Neural cell (in vitro differentiated cells): Measurements from ENCODE around the gene PLAC9. TPM values are rescaled to one million over a fixed set of nuclear protein-coding genes. Genes with fewer than 3 reads are reported as not detected.

Source experiments
- H2AFZ ChIP-seq: fragments of 200-600, 300-800 bp; sonication (generic), shearing (Covaris generic); 2 replicates; pipeline ENCODE4 v1.6.0; 2014; ENCODE audit warnings: low read depth, mild to moderate bottlenecking, antibody characterized with exemption, low read length, moderate library complexity
- H3F3A ChIP-seq: fragments of 200-600 bp; shearing (Covaris generic); 2 replicates; pipeline ENCODE4 v1.6.1; 2016; ENCODE audit warnings: mild to moderate bottlenecking, moderate library complexity, mixed read lengths, antibody characterized with exemption, low read length; ENCODE audit not compliant: insufficient read depth, poor library complexity, severe bottlenecking
- H3K27ac ChIP-seq: fragments of 200-600, 300-800 bp; sonication (generic), shearing (Covaris generic); 2 replicates; pipeline ENCODE4 v1.5.1; 2014; ENCODE audit warnings: mild to moderate bottlenecking, low read length, moderate library complexity
- H3K27me3 ChIP-seq: fragments of 300-800, 200-600 bp; sonication (generic), shearing (Covaris generic); 2 replicates; pipeline ENCODE4 v1.6.0; 2014; ENCODE audit warnings: mild to moderate bottlenecking, low read depth, low read length, moderate library complexity; ENCODE audit not compliant: insufficient read depth
- H3K36me3 ChIP-seq: fragments of 300-800, 200-600 bp; sonication (generic), shearing (Covaris generic); 2 replicates; pipeline ENCODE4 v1.5.1; 2014; ENCODE audit warnings: mild to moderate bottlenecking, antibody characterized with exemption, low read length, moderate library complexity; ENCODE audit not compliant: insufficient read depth
- H3K4me2 ChIP-seq: fragments of 300-800, 200-600 bp; sonication (generic), shearing (Covaris generic); 2 replicates; pipeline ENCODE4 v1.6.0; 2014; ENCODE audit warnings: mild to moderate bottlenecking, low read length
- H3K4me3 ChIP-seq: fragments of 300-800, 200-600 bp; sonication (generic), shearing (Covaris generic); 2 replicates; pipeline ENCODE4 v1.5.1; 2014; ENCODE audit warnings: mild to moderate bottlenecking, low read length, moderate library complexity
- H3K79me2 ChIP-seq: fragments of 200-600 bp; shearing (Covaris generic); replicated peaks from 2 replicates; pipeline ENCODE4 v1.6.0; 2014; ENCODE audit warnings: mild to moderate bottlenecking, low read length, moderate library complexity; ENCODE audit not compliant: insufficient read depth
- H3K9ac ChIP-seq: fragments of 300-800, 200-600 bp; sonication (generic), shearing (Covaris generic); 2 replicates; pipeline ENCODE4 v1.6.1; 2016; ENCODE audit warnings: mild to moderate bottlenecking, low read length, mixed read lengths
- H3K9me2 ChIP-seq: fragments of 200-600 bp; shearing (Covaris generic); 2 replicates; pipeline ENCODE4 v1.6.1; 2016; ENCODE audit warnings: mild to moderate bottlenecking, low read length, mixed read lengths; ENCODE audit not compliant: insufficient read depth
- H3K9me3 ChIP-seq: fragments of 200-600, 300-800 bp; sonication (generic), shearing (Covaris generic); 2 replicates; pipeline ENCODE4 v1.6.1; 2016; ENCODE audit warnings: mild to moderate bottlenecking, mixed run types, low read length, moderate library complexity, mixed read lengths
- H4K20me1 ChIP-seq: fragments of 200-600 bp; shearing (Covaris generic); 2 replicates; pipeline ENCODE4 v1.6.1; 2016; ENCODE audit warnings: mild to moderate bottlenecking, mixed run types; ENCODE audit not compliant: insufficient read depth
- EP300 ChIP-seq: fragments of 450-650 bp; conservative IDR thresholded peaks from 2 replicates; pipeline ENCODE4 v1.6.1; 2014; ENCODE audit warnings: antibody characterized with exemption, mild to moderate bottlenecking, moderate library complexity; ENCODE audit not compliant: poor library complexity, severe bottlenecking
- EZH2 ChIP-seq: fragments of 200-600, 300-800 bp; shearing (Covaris generic), sonication (generic); IDR thresholded peaks from 2 replicates; pipeline ENCODE4 v1.6.1; 2014; ENCODE audit warnings: antibody characterized with exemption, low read length, borderline replicate concordance, mild to moderate bottlenecking; ENCODE audit not compliant: insufficient read depth, poor library complexity, severe bottlenecking
- MXI1 ChIP-seq: fragments of 450-650 bp; conservative IDR thresholded peaks from 2 replicates; pipeline ENCODE4 v1.6.1; 2014; ENCODE audit warnings: antibody characterized with exemption, mild to moderate bottlenecking; ENCODE audit not compliant: poor library complexity, severe bottlenecking
- POLR2AphosphoS5 ChIP-seq: IDR thresholded peaks from 2 replicates; pipeline ENCODE4 v1.6.1; 2012
- RAD21 ChIP-seq: fragments of 450-650 bp; conservative IDR thresholded peaks from 2 replicates; pipeline ENCODE4 v1.6.1; 2014; ENCODE audit warnings: antibody characterized with exemption, mild to moderate bottlenecking, moderate library complexity
- REST ChIP-seq: IDR thresholded peaks from 2 replicates; pipeline ENCODE4 v1.6.1; 2012; ENCODE audit warnings: borderline replicate concordance
- SMC3 ChIP-seq: fragments of 450-650 bp; conservative IDR thresholded peaks from 2 replicates; pipeline ENCODE4 v1.6.1; 2014; ENCODE audit warnings: antibody characterized with exemption, mild to moderate bottlenecking, moderate library complexity; ENCODE audit not compliant: poor library complexity
- TAF1 ChIP-seq: IDR thresholded peaks from 2 replicates; pipeline ENCODE4 v1.6.1; 2012; ENCODE audit warnings: low read depth
- polyA plus RNA-seq: library from polyadenylated mRNA; depleted of rRNA; stranded (reverse); fragments of >200 nt; gene quantifications from 2 replicates; pipeline ENCODE4 v1.2.3, GENCODE V29; 2014
- TF ChIP-seq, protein P1 (sequence below): fragments of 450-650 bp; IDR thresholded peaks from 2 replicates; pipeline ENCODE4 v1.5.1; 2014; ENCODE audit warnings: antibody characterized with exemption, mild to moderate bottlenecking, moderate library complexity; ENCODE audit not compliant: poor library complexity, severe bottlenecking

Gene PLAC9
- polyA plus RNA-seq, 1 donor from 2014 or later, result not detected

- Histone ChIP-seq H4K20me1 (no peaks in the 10 kb centered on the region), H3F3A (no peaks in the 10 kb centered on the region), H3K27me3 (no peaks in the 10 kb centered on the region), H2AFZ (no peak overlapping the region), H3K36me3 (no peaks in the 10 kb centered on the region), H3K9me3 (no peaks in the 10 kb centered on the region), H3K27ac (no peak overlapping the region), H3K9me2 (no peaks in the 10 kb centered on the region), H3K4me3 (no peak overlapping the region), H3K9ac (no peak overlapping the region), H3K79me2 (no peaks in the 10 kb centered on the region), H3K4me2 (no peak overlapping the region)
- TF ChIP-seq TAF1 (no peak), RAD21 (no peak), SMC3 (no peak), EP300 (no peak), REST (no peak), MXI1 (no peak), POLR2AphosphoS5 (no peak), EZH2 (no peak)
- TF ChIP-seq, protein P1, sequence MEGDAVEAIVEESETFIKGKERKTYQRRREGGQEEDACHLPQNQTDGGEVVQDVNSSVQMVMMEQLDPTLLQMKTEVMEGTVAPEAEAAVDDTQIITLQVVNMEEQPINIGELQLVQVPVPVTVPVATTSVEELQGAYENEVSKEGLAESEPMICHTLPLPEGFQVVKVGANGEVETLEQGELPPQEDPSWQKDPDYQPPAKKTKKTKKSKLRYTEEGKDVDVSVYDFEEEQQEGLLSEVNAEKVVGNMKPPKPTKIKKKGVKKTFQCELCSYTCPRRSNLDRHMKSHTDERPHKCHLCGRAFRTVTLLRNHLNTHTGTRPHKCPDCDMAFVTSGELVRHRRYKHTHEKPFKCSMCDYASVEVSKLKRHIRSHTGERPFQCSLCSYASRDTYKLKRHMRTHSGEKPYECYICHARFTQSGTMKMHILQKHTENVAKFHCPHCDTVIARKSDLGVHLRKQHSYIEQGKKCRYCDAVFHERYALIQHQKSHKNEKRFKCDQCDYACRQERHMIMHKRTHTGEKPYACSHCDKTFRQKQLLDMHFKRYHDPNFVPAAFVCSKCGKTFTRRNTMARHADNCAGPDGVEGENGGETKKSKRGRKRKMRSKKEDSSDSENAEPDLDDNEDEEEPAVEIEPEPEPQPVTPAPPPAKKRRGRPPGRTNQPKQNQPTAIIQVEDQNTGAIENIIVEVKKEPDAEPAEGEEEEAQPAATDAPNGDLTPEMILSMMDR, result no peak
These were observed 25.0 kb downstream of the PLAC9 start for GRCh38 chr10:80157561-80157960.

GRCh38 chr10:80158126-80158525, 25.6 kb downstream of the PLAC9 start:
- Histone ChIP-seq H2AFZ (no peak overlapping the region), H3K27me3 (no peaks in the 10 kb centered on the region), H3K4me3 (no peak overlapping the region), H3K9ac (no peak overlapping the region), H3F3A (no peaks in the 10 kb centered on the region), H4K20me1 (no peaks in the 10 kb centered on the region), H3K27ac (no peak overlapping the region), H3K9me3 (no peaks in the 10 kb centered on the region), H3K36me3 (no peaks in the 10 kb centered on the region), H3K4me2 (no peak overlapping the region), H3K79me2 (no peaks in the 10 kb centered on the region), H3K9me2 (no peaks in the 10 kb centered on the region)
- no peak for TF ChIP-seq EZH2
